HCT116 (cell line): ENCODE results near the gene TPO. TPM values are rescaled to one million over a fixed set of nuclear protein-coding genes. Genes with fewer than 3 reads are reported as not detected.
"Not testable (repeated sequence)": the region's sequence is repeated elsewhere in the genome, so short reads cannot be mapped to it uniquely, and the experiment has no call there.

Source experiments
- ATAC-seq: fragments of 200-7000 bp; cut with Tn5 transposase; 2 replicates; pipeline ENCODE4 v1.9.1; 2020; ENCODE audit warnings: mild to moderate bottlenecking, moderate library complexity
- BruUV-seq: library from RNA; stranded (reverse); fragments of 400-500 nt; replicated peaks from 2 replicates; lab custom pipeline; 2021; lab: Mats Ljungman, UMichigan
- CTCF ChIA-PET: fragments of 300-600 bp; sonication (Branson Sonifier 250); formaldehyde crosslinking; loops from one replicate; lab custom pipeline; 2021; ENCODE audit warnings: antibody characterized with exemption; lab: Charles Lee
- POLR2A ChIA-PET: fragments of 300-600, 350-600 bp; sonication (Branson Sonifier 250); formaldehyde crosslinking; loops from one replicate; lab custom pipeline; 2021; ENCODE audit warnings: antibody characterized with exemption; lab: Charles Lee
- RAD21 ChIA-PET, 2 experiments: fragments of 300-600 bp; sonication (Branson Sonifier 250); formaldehyde crosslinking; loops; one replicate each; lab custom pipeline; 2023; ENCODE audit warnings: low total read pairs in 2 of 2; ENCODE audit not compliant: uncharacterized antibody in 2 of 2, unreplicated experiment in 2 of 2, low non-redundant PET in 1 of 2; lab: Charles Lee
- DNase-seq: peaks from one replicate; pipeline ENCODE4 v3.0.0-alpha.2; 2010; ENCODE audit warnings: low read depth, low spot score
- H2AFZ ChIP-seq: fragments of 200-600 bp; shearing (Covaris generic), sonication (generic); 2 replicates; pipeline ENCODE4 v1.6.1; 2017; ENCODE audit warnings: low read depth, mixed run types, mixed read lengths, antibody characterized with exemption, low read length; ENCODE audit not compliant: poor library complexity, severe bottlenecking
- H3K27ac ChIP-seq: 2 replicates; pipeline ENCODE4 v1.5.1; 2012; ENCODE audit warnings: low read depth, low read length
- H3K27me3 ChIP-seq: fragments of 200-600 bp; sonication (generic); 2 replicates; pipeline ENCODE4 v1.6.1; 2016; ENCODE audit warnings: mixed run types, low read length, mixed read lengths; ENCODE audit not compliant: insufficient read depth
- H3K36me3 ChIP-seq, 2 experiments: fragments of 200-500 bp in 1 of 2; fragments of 200-600 bp in 1 of 2; sonication (Bioruptor generic) in 1 of 2; sonication (generic) in 1 of 2; 2 replicates each; pipeline versions ENCODE4 v1.5.1 to v1.6.1; 2014 to 2016; ENCODE audit warnings: low read length in 2 of 2, inconsistent platforms in 1 of 2, mixed read lengths in 1 of 2, mixed run types in 1 of 2; ENCODE audit not compliant: insufficient read depth in 2 of 2, control insufficient read depth in 1 of 2
- H3K4me1 ChIP-seq, 2 experiments: fragments of 200-600 bp in 1 of 2; sonication (generic) in 1 of 2; 2 replicates each; pipeline versions ENCODE4 v1.5.1 to v1.6.1; 2012 to 2017; ENCODE audit warnings: low read length in 2 of 2, inconsistent platforms in 1 of 2, mild to moderate bottlenecking in 1 of 2, mixed read lengths in 1 of 2, mixed run types in 1 of 2, moderate library complexity in 1 of 2; ENCODE audit not compliant: insufficient read depth in 2 of 2, control insufficient read depth in 1 of 2
- H3K4me2 ChIP-seq: fragments of 200-600 bp; sonication (generic); 2 replicates; pipeline ENCODE4 v1.6.1; 2017; ENCODE audit warnings: mixed run types, low read length, mixed read lengths
- H3K4me3 ChIP-seq, 2 experiments: fragments of 200-600 bp in 1 of 2; sonication (generic) in 1 of 2; replicated peaks in 1 of 2; 2 replicates each; pipeline ENCODE4 v1.5.1; 2011 to 2016; ENCODE audit warnings: low read length in 2 of 2, control low read depth in 1 of 2, low read depth in 1 of 2, mild to moderate bottlenecking in 1 of 2, mixed read lengths in 1 of 2, mixed run types in 1 of 2
- H3K79me2 ChIP-seq: fragments of 200-600 bp; sonication (generic); 2 replicates; pipeline ENCODE4 v1.6.1; 2017; ENCODE audit warnings: mild to moderate bottlenecking, mixed run types, low read length, moderate library complexity, mixed read lengths; ENCODE audit not compliant: insufficient read depth
- H3K9ac ChIP-seq: fragments of 200-600 bp; sonication (generic); 2 replicates; pipeline ENCODE4 v1.6.1; 2016; ENCODE audit warnings: low read length, mixed read lengths
- H3K9me2 ChIP-seq: fragments of 200-600 bp; sonication (generic), shearing (Covaris generic); 2 replicates; pipeline ENCODE4 v1.6.1; 2017; ENCODE audit warnings: mixed run types, mild to moderate bottlenecking, moderate library complexity; ENCODE audit not compliant: insufficient read depth
- H3K9me3 ChIP-seq, 2 experiments: fragments of 200-500 bp in 1 of 2; fragments of 200-600 bp in 1 of 2; sonication (Bioruptor generic) in 1 of 2; sonication (generic) in 1 of 2; 2 replicates each; pipeline ENCODE4 v1.6.1; 2014 to 2017; ENCODE audit warnings: low read length in 2 of 2, mixed read lengths in 2 of 2, inconsistent platforms in 1 of 2, low read depth in 1 of 2, mild to moderate bottlenecking in 1 of 2, mixed run types in 1 of 2, moderate library complexity in 1 of 2; ENCODE audit not compliant: control insufficient read depth in 1 of 2, insufficient read depth in 1 of 2
- H4K20me1 ChIP-seq: fragments of 200-600 bp; sonication (generic), shearing (Covaris generic); 2 replicates; pipeline ENCODE4 v1.6.1; 2017; ENCODE audit warnings: mixed run types, mild to moderate bottlenecking, moderate library complexity; ENCODE audit not compliant: insufficient read depth
- EZH2phosphoT487 ChIP-seq: fragments of 200-600 bp; IDR thresholded peaks from 2 replicates; pipeline ENCODE4 v1.6.1; 2018; ENCODE audit warnings: antibody characterized with exemption, borderline replicate concordance
- intact Hi-C: fragments of 100-400 bp; cut with micrococcal nuclease; formaldehyde crosslinking; loops from 2 replicates; pipeline ENCODE4 v1.10.0; 2022
- total RNA-seq: library from RNA; stranded (reverse); gene quantifications from one replicate; pipeline ENCODE4 v1.2.1, GENCODE V29; 2021; ENCODE audit not compliant: unreplicated experiment
- TF ChIP-seq, protein P1 (sequence below): IDR thresholded peaks from 2 replicates; pipeline ENCODE4 v1.6.1; 2012; ENCODE audit warnings: low read depth
- TF ChIP-seq, protein P2 (sequence below): IDR thresholded peaks from 2 replicates; pipeline ENCODE4 v1.6.1; 2012

Gene TPO
- total RNA-seq, 1 experiment from 2014 or later, result not detected

GRCh38 chr2:1577846-1578245 lies 164.6 kb downstream of the TPO start:
- no peaks in the 10 kb centered on the region for H3K9me3 ChIP-seq
- H3K79me2 ChIP-seq, result no peaks in the 10 kb centered on the region
- DNase-seq (no peak), ATAC-seq (no peak)
- intact Hi-C loops, result no loop called here
- no peak overlapping the region for H3K9ac ChIP-seq
- no peaks in the 10 kb centered on the region; the same call in 1 of the 2 replicates for H4K20me1 ChIP-seq
- no peak overlapping the region for H3K4me3 ChIP-seq
- no peak overlapping the region for H3K4me2 ChIP-seq
- no peaks in the 10 kb centered on the region for H3K36me3 ChIP-seq
- no peak overlapping the region for H2AFZ ChIP-seq
- H3K9me2 ChIP-seq, result no peaks in the 10 kb centered on the region
- BruUV-seq, result no TSS peak
- peaks cover 63% of the 10 kb centered on the region for H3K27me3 ChIP-seq
- RAD21 ChIA-PET, result no interaction called here
- POLR2A ChIA-PET, result no interaction called here
- H3K4me1 ChIP-seq, result no peaks in the 10 kb centered on the region
- no peak overlapping the region for H3K27ac ChIP-seq
- CTCF ChIA-PET, result no interaction called here
- TF ChIP-seq EZH2phosphoT487, result no peak
- TF ChIP-seq, protein P1, sequence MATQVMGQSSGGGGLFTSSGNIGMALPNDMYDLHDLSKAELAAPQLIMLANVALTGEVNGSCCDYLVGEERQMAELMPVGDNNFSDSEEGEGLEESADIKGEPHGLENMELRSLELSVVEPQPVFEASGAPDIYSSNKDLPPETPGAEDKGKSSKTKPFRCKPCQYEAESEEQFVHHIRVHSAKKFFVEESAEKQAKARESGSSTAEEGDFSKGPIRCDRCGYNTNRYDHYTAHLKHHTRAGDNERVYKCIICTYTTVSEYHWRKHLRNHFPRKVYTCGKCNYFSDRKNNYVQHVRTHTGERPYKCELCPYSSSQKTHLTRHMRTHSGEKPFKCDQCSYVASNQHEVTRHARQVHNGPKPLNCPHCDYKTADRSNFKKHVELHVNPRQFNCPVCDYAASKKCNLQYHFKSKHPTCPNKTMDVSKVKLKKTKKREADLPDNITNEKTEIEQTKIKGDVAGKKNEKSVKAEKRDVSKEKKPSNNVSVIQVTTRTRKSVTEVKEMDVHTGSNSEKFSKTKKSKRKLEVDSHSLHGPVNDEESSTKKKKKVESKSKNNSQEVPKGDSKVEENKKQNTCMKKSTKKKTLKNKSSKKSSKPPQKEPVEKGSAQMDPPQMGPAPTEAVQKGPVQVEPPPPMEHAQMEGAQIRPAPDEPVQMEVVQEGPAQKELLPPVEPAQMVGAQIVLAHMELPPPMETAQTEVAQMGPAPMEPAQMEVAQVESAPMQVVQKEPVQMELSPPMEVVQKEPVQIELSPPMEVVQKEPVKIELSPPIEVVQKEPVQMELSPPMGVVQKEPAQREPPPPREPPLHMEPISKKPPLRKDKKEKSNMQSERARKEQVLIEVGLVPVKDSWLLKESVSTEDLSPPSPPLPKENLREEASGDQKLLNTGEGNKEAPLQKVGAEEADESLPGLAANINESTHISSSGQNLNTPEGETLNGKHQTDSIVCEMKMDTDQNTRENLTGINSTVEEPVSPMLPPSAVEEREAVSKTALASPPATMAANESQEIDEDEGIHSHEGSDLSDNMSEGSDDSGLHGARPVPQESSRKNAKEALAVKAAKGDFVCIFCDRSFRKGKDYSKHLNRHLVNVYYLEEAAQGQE, result no peak
- TF ChIP-seq, protein P2, sequence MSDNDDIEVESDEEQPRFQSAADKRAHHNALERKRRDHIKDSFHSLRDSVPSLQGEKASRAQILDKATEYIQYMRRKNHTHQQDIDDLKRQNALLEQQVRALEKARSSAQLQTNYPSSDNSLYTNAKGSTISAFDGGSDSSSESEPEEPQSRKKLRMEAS, result no peak

DNA sequence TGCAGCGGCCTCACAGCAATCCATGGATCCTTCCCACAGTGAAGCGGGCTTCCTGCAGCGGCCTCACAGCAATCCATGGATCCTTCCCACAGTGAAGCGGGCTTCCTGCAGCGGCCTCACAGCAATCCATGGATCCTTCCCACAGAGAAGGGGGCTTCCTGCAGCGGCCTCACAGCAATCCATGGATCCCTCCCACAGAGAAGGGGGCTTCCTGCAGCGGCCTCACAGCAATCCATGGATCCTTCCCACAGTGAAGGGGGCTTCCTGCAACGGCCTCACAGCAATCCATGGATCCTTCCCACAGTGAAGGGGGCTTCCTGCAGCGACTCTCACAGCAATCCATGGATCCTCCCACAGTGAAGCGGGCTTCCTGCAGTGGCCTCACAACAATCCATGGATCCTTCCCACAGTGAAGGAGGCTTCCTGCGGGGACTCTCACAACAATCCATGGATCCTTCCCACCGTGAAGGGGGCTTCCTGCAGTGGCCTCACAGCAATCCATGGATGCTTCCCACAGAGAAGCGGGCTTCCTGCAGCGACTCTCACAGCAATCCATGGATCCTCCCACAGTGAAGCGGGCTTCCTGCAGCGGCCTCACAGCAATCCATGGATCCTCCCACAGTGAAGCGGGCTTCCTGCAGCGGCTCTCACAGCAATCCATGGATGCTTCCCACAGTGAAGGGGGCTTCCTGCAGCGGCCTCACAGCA lies 168.1 kb downstream of the TPO start:
- H3K9me3 ChIP-seq, ATAC-seq, H3K4me1 ChIP-seq, H3K79me2 ChIP-seq, intact Hi-C loops, H3K4me2 ChIP-seq, POLR2A ChIA-PET, H3K36me3 ChIP-seq, H3K9ac ChIP-seq, BruUV-seq, H3K27ac ChIP-seq, H3K9me2 ChIP-seq, CTCF ChIA-PET, H3K4me3 ChIP-seq, DNase-seq, RAD21 ChIA-PET, H2AFZ ChIP-seq, H4K20me1 ChIP-seq: not testable (repeated sequence)
- H3K27me3 ChIP-seq, result peaks cover 42% of the 10 kb centered on the region
